Left ventricle myocardium inferior (tissue), 1 donor: ENCODE results near the gene NPAS4. TPM values are rescaled to one million over a fixed set of nuclear protein-coding genes. Genes with fewer than 3 reads are reported as not detected.
A peak's percentile ranks its signal among the peaks of the same experiment; 100 is the strongest.
"Not testable (repeated sequence)": the region's sequence is repeated elsewhere in the genome, so short reads cannot be mapped to it uniquely, and the experiment has no call there.

Experiments used
- DNase-seq: peaks from one replicate; pipeline ENCODE4 v3.0.0-alpha.2; 2020
- H3K27ac ChIP-seq: fragments of 200-600 bp; replicated peaks from 2 replicates; pipeline ENCODE4 v1.8.0; 2021
- H3K27me3 ChIP-seq: fragments of 200-600 bp; 2 replicates; pipeline ENCODE4 v1.8.0; 2021; ENCODE audit warnings: low read depth
- H3K36me3 ChIP-seq: fragments of 200-600 bp; 2 replicates; pipeline ENCODE4 v1.8.0; 2021
- H3K4me1 ChIP-seq: fragments of 200-600 bp; 2 replicates; pipeline ENCODE4 v1.8.0; 2021
- H3K4me3 ChIP-seq: fragments of 200-600 bp; 2 replicates; pipeline ENCODE4 v1.8.0; 2021; ENCODE audit warnings: mild to moderate bottlenecking, moderate library complexity
- H3K9me3 ChIP-seq: fragments of 200-600 bp; replicated peaks from 2 replicates; pipeline ENCODE4 v1.8.0; 2021
- intact Hi-C: fragments of 100-400 bp; cut with micrococcal nuclease; formaldehyde crosslinking; loops from one replicate; pipeline ENCODE4 v1.11.0; 2022
- long read RNA-seq: library from polyadenylated mRNA; unstranded; transcript quantifications from one replicate; pipeline ENCODE4 v2.0.0, GENCODE V29; 2021
- total RNA-seq: library from RNA; stranded (reverse); fragmentation: NEBNext Ultra II Directional; extraction: Animal tissue kit (Norgen Biotek cat#: 25700); gene quantifications from one replicate; pipeline ENCODE4 v1.2.1, GENCODE V29; 2021
- TF ChIP-seq, protein P1 (sequence below): fragments of 200-600 bp; IDR thresholded peaks from 2 replicates; pipeline ENCODE4 v1.8.0; 2021; ENCODE audit warnings: antibody characterized with exemption, mild to moderate bottlenecking, borderline replicate concordance
- donor health status: DM: no; HTN: yes; CAD: no; lungs with severe emphysema.

NPAS4 gene
- not detected for total RNA-seq
- long read RNA-seq: 0 reads

DNA sequence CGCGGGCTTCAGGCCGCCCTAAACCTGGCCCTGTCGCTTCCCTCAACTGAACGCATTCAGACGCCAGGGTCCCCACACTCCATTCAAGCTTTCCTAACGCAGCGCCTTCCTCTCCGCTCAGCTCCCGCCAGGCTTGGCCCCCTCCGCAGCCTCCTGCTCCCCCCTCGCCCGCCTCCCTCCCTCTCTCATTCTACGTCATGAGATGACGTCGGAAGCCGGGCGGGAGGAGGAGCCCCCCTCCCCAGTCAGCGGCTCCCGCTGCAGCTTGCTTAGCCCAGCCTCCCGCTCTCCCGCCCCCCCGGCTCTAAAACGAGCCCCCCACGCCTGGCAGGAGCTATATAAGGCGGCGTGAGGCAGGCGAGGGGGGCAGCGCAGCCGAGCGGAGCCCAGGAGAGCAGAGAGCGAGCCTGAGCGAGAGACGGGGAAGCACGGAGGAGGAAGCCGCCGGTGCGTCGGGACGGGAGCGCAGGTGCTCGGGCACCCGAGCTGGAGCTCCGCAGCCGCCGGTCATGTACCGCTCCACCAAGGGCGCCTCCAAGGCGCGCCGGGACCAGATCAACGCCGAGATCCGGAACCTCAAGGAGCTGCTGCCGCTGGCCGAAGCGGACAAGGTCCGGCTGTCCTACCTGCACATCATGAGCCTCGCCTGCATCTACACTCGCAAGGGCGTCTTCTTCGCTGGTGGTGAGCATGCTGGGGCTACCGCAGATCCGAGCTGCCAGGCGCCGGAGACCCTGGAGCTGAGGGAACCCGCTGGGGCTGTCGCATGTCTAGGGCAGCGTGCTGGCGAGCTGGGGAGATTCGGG, at the start of gene NPAS4:
Gene NPAS4, plus strand, starts transcription at position 365 of the 806 bp plus-strand sequence. Its CDS starts 145 bp downstream, at position 510.
- intact Hi-C loops: no loop called here
- Histone ChIP-seq H3K9me3 (peaks cover 5% of the 10 kb centered on the region), H3K36me3 (no peaks in the 10 kb centered on the region), H3K4me1 (peaks cover 52% of the 10 kb centered on the region), H3K27me3 (peaks cover 33% of the 10 kb centered on the region), H3K27ac (no peak within 1 kb of the TSS), H3K4me3 (no peak within 1 kb of the TSS)
- TF ChIP-seq, protein P1, sequence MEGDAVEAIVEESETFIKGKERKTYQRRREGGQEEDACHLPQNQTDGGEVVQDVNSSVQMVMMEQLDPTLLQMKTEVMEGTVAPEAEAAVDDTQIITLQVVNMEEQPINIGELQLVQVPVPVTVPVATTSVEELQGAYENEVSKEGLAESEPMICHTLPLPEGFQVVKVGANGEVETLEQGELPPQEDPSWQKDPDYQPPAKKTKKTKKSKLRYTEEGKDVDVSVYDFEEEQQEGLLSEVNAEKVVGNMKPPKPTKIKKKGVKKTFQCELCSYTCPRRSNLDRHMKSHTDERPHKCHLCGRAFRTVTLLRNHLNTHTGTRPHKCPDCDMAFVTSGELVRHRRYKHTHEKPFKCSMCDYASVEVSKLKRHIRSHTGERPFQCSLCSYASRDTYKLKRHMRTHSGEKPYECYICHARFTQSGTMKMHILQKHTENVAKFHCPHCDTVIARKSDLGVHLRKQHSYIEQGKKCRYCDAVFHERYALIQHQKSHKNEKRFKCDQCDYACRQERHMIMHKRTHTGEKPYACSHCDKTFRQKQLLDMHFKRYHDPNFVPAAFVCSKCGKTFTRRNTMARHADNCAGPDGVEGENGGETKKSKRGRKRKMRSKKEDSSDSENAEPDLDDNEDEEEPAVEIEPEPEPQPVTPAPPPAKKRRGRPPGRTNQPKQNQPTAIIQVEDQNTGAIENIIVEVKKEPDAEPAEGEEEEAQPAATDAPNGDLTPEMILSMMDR: no peak
- DNase-seq: no peak

DNA sequence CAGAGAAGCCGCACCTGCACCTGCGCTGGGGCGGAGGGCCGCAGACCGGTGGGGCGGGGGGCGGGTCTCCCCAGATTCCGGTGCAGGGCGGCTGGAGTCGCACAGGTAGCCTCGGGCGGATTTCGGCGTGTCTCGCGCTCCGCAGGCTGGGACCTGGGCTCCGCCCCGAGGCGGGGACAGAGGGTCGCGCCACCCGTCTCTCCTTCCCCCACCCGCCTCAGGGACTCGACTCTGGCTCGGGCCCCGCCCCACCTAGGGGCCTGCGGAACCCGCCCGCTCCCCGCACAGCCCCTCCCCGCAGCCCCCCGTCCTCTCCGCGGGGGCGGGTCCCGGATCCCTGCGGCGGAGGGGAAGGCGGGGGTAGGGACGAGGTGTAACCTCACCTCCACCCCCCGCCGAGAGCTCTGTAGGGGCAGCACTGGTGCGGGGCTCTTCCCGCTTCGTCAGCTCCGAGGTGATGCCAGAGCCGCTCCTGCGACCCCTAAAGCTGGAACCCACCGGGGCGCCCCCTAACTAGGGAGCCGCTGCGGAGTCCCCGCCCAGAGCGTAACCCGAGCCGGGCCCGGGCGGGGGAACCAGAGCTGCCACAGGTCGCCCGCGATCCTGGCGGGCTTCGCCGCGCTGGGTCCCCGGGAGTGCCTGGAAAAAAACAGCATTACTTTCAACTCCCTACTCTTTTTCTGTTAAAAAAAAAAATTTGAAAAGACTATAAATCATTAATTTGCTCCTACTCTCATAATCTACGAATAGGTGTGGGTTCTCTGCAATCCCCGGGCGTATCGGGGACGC, 49.0 kb upstream of the NPAS4 start, which contains the start of gene SLC29A2:
Gene SLC29A2, minus strand, starts transcription at position 134 of the 789 bp plus-strand sequence. CDS start 169 bp downstream, outside the sequence.
- peaks cover 8% of the 10 kb centered on the region for H3K36me3 ChIP-seq
- H3K4me3 ChIP-seq: peak within 1 kb of the TSS; percentile 86
- H3K4me1 ChIP-seq: peaks cover 48% of the 10 kb centered on the region
- peaks cover 54% of the 10 kb centered on the region for H3K27me3 ChIP-seq
- peak; percentile 73 for DNase-seq
- no peaks in the 10 kb centered on the region for H3K9me3 ChIP-seq
- peak within 1 kb of the TSS; percentile 95 for H3K27ac ChIP-seq
- TF ChIP-seq, protein P1: no peak
- intact Hi-C loops: no loop called here

DNA sequence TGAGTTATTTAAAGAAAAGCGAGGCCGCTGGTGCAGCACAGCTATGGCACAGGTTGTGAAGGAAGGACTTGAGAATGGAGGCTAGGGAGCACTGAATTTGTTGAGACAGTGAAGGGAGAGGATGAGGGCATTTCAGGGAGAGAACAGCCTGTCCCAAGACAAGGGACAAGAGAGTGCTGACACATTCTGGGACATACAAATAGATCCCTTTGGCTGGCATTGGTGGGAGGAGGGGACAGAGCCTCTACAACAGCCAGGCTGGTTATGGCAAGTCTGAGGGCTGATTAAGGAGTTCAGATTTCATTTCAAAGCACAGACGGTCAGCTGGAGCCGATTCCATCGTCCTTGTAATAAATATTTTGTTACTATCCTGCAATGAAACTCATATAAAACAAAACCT, 47.6 kb upstream of the NPAS4 start:
- Histone ChIP-seq H3K27ac (peak overlapping the region; percentile 95), H3K4me3 (peak overlapping the region; percentile 86), H3K36me3 (no peaks in the 10 kb centered on the region), H3K4me1 (peaks cover 48% of the 10 kb centered on the region), H3K9me3 (no peaks in the 10 kb centered on the region), H3K27me3 (peaks cover 54% of the 10 kb centered on the region)
- intact Hi-C loops: no loop called here
- DNase-seq: peak; percentile 50
- TF ChIP-seq, protein P1: no peak

DNA sequence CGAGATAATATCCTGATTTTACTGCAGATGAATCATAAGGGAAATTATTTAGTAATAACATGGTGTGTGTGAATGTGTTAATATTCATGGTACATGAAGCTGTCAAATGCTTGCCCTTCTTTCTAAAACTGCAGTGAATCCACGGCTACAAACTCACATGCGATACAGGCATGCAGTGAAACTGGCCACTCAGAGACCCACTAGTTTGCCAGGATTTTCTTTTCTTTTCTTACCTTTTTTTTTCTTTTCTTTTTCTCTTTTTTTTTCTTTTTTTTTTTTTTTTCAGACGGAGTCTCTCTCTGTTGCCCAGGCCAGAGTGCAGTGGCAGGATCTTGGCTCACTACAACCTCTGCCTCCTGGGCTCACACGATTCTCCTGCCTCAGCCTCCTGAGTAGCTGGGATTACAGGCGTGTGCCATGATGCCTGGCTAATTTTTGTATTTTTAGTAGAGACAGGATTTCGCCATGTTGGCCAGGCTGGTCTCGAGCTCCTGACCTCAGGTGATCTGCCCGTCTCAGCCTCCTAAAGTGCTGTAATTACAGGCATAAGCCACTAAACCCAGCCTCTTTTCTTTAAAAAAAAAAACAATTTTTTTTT, 47.0 kb upstream of the NPAS4 start:
- peaks cover 54% of the 10 kb centered on the region for H3K27me3 ChIP-seq
- peak overlapping the region; percentile 95 for H3K27ac ChIP-seq
- intact Hi-C loops, H3K9me3 ChIP-seq, H3K36me3 ChIP-seq, DNase-seq: not testable (repeated sequence)
- H3K4me3 ChIP-seq: peak overlapping the region; percentile 4
- peaks cover 48% of the 10 kb centered on the region for H3K4me1 ChIP-seq

DNA sequence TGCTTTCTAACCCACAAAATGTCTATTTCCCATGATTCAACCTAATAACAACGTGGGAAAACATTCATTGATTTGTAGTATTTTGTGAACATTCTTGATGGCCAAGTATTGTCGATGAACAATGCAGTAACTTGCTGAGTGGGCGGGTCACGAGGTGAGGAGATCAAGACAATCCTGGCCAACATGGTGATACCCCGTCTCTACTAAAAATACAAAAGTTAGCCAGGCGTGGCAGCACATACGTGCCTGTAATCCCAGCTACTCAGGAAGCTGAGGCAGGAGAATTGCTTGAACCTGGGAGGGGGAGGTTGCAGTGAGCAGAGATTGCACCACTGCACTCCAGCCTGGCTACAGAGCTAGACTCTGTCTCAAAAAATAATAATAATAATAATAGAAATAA, 40.6 kb upstream of the NPAS4 start:
- H3K27ac ChIP-seq, intact Hi-C loops, H3K9me3 ChIP-seq, H3K4me1 ChIP-seq, H3K4me3 ChIP-seq, DNase-seq, H3K36me3 ChIP-seq: not testable (repeated sequence)
- H3K27me3 ChIP-seq: peaks cover 11% of the 10 kb centered on the region

DNA sequence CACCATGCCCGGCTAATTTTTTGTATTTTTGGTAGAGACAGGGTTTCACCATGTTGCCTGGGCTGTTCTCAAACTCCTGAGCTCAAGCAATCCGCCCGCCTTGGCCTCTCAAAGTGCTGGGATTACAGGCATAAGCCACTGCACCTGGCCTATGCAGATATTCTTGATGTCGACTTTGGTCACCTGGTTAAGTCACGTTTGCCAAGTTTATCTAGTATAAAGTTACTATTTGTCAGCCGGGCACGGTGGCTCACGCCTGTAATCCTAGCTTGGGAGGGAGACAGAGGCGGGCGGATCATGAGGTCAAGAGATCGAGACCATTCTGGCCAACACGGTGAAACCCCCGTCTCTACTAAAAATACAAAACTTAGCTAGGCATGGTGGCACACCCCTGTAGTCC, 36.5 kb upstream of the NPAS4 start:
- intact Hi-C loops, H3K27ac ChIP-seq, H3K36me3 ChIP-seq, H3K4me1 ChIP-seq, DNase-seq, H3K27me3 ChIP-seq, H3K4me3 ChIP-seq, H3K9me3 ChIP-seq: not testable (repeated sequence)
